Keratinocyte (primary cell): ENCODE measurements around the gene ACCS. TPM values are rescaled to one million over a fixed set of nuclear protein-coding genes. Genes with fewer than 3 reads are reported as not detected.

Experiments
- DNase-seq: peaks from one replicate; pipeline ENCODE4 v3.0.0-alpha.2; 2011; ENCODE audit warnings: low read depth, missing footprints, low spot score
- FAIRE-seq: peaks from 2 replicates; lab custom pipeline; 2011; peaks lifted over from hg19 to GRCh38; lab: Jason Lieb, UNC
- H2AFZ ChIP-seq: 2 replicates; pipeline ENCODE4 v1.6.0; 2012; ENCODE audit warnings: low read length, control low read depth, inconsistent platforms; ENCODE audit not compliant: control insufficient read depth
- H3K27ac ChIP-seq: 2 replicates; pipeline ENCODE4 v1.5.1; 2011; ENCODE audit warnings: low read length; ENCODE audit not compliant: control insufficient read depth, insufficient read depth
- H3K27me3 ChIP-seq: 3 replicates; pipeline ENCODE4 v1.6.0; 2011; ENCODE audit warnings: low read length; ENCODE audit not compliant: control insufficient read depth, insufficient read depth; ENCODE audit errors: extremely low read depth
- H3K36me3 ChIP-seq, 2 experiments: 2 replicates in 1 of 2; 3 replicates in 1 of 2; pipeline ENCODE4 v1.5.1; 2011; ENCODE audit warnings: low read length in 2 of 2, mild to moderate bottlenecking in 1 of 2; ENCODE audit not compliant: control insufficient read depth in 2 of 2, insufficient read depth in 2 of 2; ENCODE audit errors: extremely low read depth in 1 of 2
- H3K4me1 ChIP-seq: 3 replicates; pipeline ENCODE4 v1.5.1; 2011; ENCODE audit warnings: low read length; ENCODE audit not compliant: control insufficient read depth, insufficient read depth; ENCODE audit errors: extremely low read depth
- H3K4me2 ChIP-seq: 3 replicates; pipeline ENCODE4 v1.6.0; 2011; ENCODE audit warnings: low read depth, low read length; ENCODE audit not compliant: control insufficient read depth, insufficient read depth; ENCODE audit errors: extremely low read depth
- H3K4me3 ChIP-seq, 3 experiments: fragments of 200-600 bp in 1 of 3; sonication (generic) in 1 of 3; 2 replicates in 2 of 3; 3 replicates in 1 of 3; pipeline ENCODE4 v1.5.1; 2011 to 2016; ENCODE audit warnings: low read length in 3 of 3, mild to moderate bottlenecking in 3 of 3, control low read depth in 2 of 3, inconsistent platforms in 1 of 3, low read depth in 1 of 3, mixed read lengths in 1 of 3, mixed run types in 1 of 3, moderate library complexity in 1 of 3; ENCODE audit not compliant: control insufficient read depth in 2 of 3, insufficient read depth in 2 of 3; ENCODE audit errors: extremely low read depth in 1 of 3
- H3K79me2 ChIP-seq: 2 replicates; pipeline ENCODE4 v1.6.0; 2012; ENCODE audit warnings: low read length; ENCODE audit not compliant: control insufficient read depth, insufficient read depth
- H3K9ac ChIP-seq: 3 replicates; pipeline ENCODE4 v1.6.0; 2011; ENCODE audit warnings: low read length; ENCODE audit not compliant: control insufficient read depth, insufficient read depth; ENCODE audit errors: extremely low read depth
- H3K9me1 ChIP-seq: 3 replicates; pipeline ENCODE4 v1.6.0; 2011; ENCODE audit warnings: low read length; ENCODE audit not compliant: control insufficient read depth, insufficient read depth; ENCODE audit errors: extremely low read depth
- H3K9me3 ChIP-seq: 2 replicates; pipeline ENCODE4 v1.5.1; 2012; ENCODE audit warnings: low read depth, low read length; ENCODE audit not compliant: control insufficient read depth
- H4K20me1 ChIP-seq: 3 replicates; pipeline ENCODE4 v1.6.0; 2011; ENCODE audit warnings: low read length; ENCODE audit not compliant: control insufficient read depth, insufficient read depth; ENCODE audit errors: extremely low read depth
- CTCF ChIP-seq, 3 experiments: IDR thresholded peaks in 1 of 3; conservative IDR thresholded peaks in 1 of 3; optimal IDR thresholded peaks in 1 of 3; 2 replicates in 2 of 3; 3 replicates in 1 of 3; pipeline versions ENCODE3 to v1.5.1; 2011; ENCODE audit warnings: low read length in 3 of 3, mild to moderate bottlenecking in 3 of 3, moderate library complexity in 2 of 3, control low read depth in 1 of 3, inconsistent platforms in 1 of 3; ENCODE audit not compliant: insufficient read depth in 2 of 3; ENCODE audit errors: extremely low read depth in 1 of 3
- EZH2 ChIP-seq: IDR thresholded peaks from one replicate; pipeline ENCODE4 v1.6.1; 2012; ENCODE audit warnings: inconsistent platforms, mild to moderate bottlenecking, low read length, moderate library complexity
- dilution Hi-C: fragments of 300-500 bp; cut with MboI; formaldehyde crosslinking; loops from one replicate; pipeline ENCODE4 v1.7.0; 2020; ENCODE audit warnings: low sequenced_read_pairs; ENCODE audit not compliant: extremely low pct_ligation_motif_present
- polyA plus RNA-seq, 5 experiments: library from polyadenylated mRNA; depleted of rRNA in 3 of 5; stranded (reverse) in 3 of 5; stranded (forward) in 1 of 5; unstranded in 1 of 5; fragments of >200 nt; gene quantifications; 1 replicate in 1 of 5; 2 replicates in 3 of 5; 3 replicates in 1 of 5; pipeline versions ENCODE4 v1.2.1 to v1.2.3, GENCODE V29; 2011 to 2012; ENCODE audit warnings: missing spikeins in 2 of 5, low read depth in 1 of 5, low replicate concordance in 1 of 5

The ACCS gene
- polyA plus RNA-seq, 1 donor (not counting 4 experiments of a cell fraction or from before 2014, with no cell fraction given), result 4.1 TPM

- Histone ChIP-seq H3K4me2 (peak overlapping the region; percentile 63), H3K27ac (peak overlapping the region; percentile 5), H3K9me1 (no peaks in the 10 kb centered on the region), H3K9ac (no peak overlapping the region), H3K36me3 (peaks cover 0 to 6% of the 10 kb centered on the region in 2 experiments), H3K4me1 (peaks cover 18% of the 10 kb centered on the region), H3K4me3 (peak overlapping the region in 2 of 3 experiments; percentile 18 to 39), H3K27me3 (no peaks in the 10 kb centered on the region), H4K20me1 (peaks cover 17% of the 10 kb centered on the region), H3K79me2 (peaks cover 61% of the 10 kb centered on the region), H3K9me3 (no peaks in the 10 kb centered on the region), H2AFZ (no peak overlapping the region)
- FAIRE-seq (peak; percentile 85), DNase-seq (peak; percentile 21)
- no peak for TF ChIP-seq CTCF (optimal IDR thresholded peaks at IDR 0.05 in 1 of 3, IDR thresholded peaks at IDR 0.05 in 1 of 3, conservative IDR thresholded peaks at IDR 0.05 in 1 of 3; ENCODE audit: extremely low read depth in 1 of 3, insufficient read depth in 2 of 3, low read length in 3 of 3)
- no peak for TF ChIP-seq EZH2
- dilution Hi-C loops, result no loop called here
Measured at GRCh38 chr11:44097821-44098220, 31.8 kb downstream of the ACCS start.

GRCh38 chr11:44101098-44101497 lies 35.0 kb downstream of the ACCS start:
- H3K4me1 ChIP-seq, result peaks cover 14% of the 10 kb centered on the region
- dilution Hi-C loops, result no loop called here
- no peak overlapping the region for H3K4me3 ChIP-seq
- peaks cover 2 to 10% of the 10 kb centered on the region in 2 experiments for H3K36me3 ChIP-seq
- H3K27ac ChIP-seq, result no peak overlapping the region
- peaks cover 20% of the 10 kb centered on the region for H4K20me1 ChIP-seq
- DNase-seq (no peak), FAIRE-seq (no peak)
- no peaks in the 10 kb centered on the region for H3K9me3 ChIP-seq
- H3K4me2 ChIP-seq, result no peak overlapping the region
- TF ChIP-seq CTCF (optimal IDR thresholded peaks at IDR 0.05 in 1 of 3, IDR thresholded peaks at IDR 0.05 in 1 of 3, conservative IDR thresholded peaks at IDR 0.05 in 1 of 3; ENCODE audit: extremely low read depth in 1 of 3, insufficient read depth in 2 of 3, low read length in 3 of 3), result no peak
- no peak for TF ChIP-seq EZH2
- H3K9ac ChIP-seq, result no peak overlapping the region
- H3K27me3 ChIP-seq, result no peaks in the 10 kb centered on the region
- H3K79me2 ChIP-seq, result peaks cover 80% of the 10 kb centered on the region
- no peak overlapping the region for H2AFZ ChIP-seq
- no peaks in the 10 kb centered on the region for H3K9me1 ChIP-seq
